Sciatic nerve (tissue), 2 donors: ENCODE results near the gene CTSE. TPM values are rescaled to one million over a fixed set of nuclear protein-coding genes. Genes with fewer than 3 reads are reported as not detected.

Experiments used
- ATAC-seq: fragments of 200-7000 bp; cut with Tn5 transposase; one replicate; pipeline ENCODE4 v1.9.1; 2020; ENCODE audit warnings: mild to moderate bottlenecking, moderate library complexity
- DNase-seq: peaks from one replicate; pipeline ENCODE4 v3.0.0-alpha.2; 2020; ENCODE audit warnings: low spot score
- intact Hi-C: fragments of 100-400 bp; cut with DNase I; formaldehyde crosslinking; loops from one replicate; pipeline ENCODE4 v1.14.2; 2022
- total RNA-seq: library from RNA; stranded (reverse); fragmentation: NEBNext Ultra II Directional; extraction: Animal tissue kit (Norgen Biotek cat#: 25700); gene quantifications from one replicate; pipeline ENCODE4 v1.2.1, GENCODE V29; 2021
- donor health status: DM: no; HTN: no; CAD: no.
- donor health status: DM: no; HTN: no; CAD: no.

Gene CTSE
- total RNA-seq, 1 donor from 2014 or later: 1.1 TPM

DNA sequence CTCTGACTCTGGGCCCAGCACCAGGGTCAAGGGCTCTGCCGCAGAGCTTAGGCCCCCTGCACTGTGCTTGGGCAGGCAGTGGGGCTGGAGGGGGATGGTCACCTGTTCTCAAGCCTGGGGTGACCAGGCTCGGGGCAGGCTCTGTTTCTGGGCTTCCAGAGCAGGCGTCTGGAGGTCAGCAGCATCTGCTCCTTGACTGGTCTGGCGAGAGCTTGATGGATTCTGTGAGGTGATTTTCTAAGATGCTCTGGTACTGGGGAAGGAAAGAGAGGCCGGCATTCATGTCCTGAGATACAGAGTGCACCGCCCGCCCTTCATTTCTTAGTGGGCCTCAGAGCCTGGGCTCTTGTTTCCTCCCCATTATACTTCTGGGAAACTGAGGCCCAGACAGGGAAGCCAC is 45.0 kb downstream of the CTSE start:
- intact Hi-C loops: loop anchor here (5.0 kb wide), 2 partner anchors 56 to 186 kb away; no protein-coding TSS in a partner anchor

DNA sequence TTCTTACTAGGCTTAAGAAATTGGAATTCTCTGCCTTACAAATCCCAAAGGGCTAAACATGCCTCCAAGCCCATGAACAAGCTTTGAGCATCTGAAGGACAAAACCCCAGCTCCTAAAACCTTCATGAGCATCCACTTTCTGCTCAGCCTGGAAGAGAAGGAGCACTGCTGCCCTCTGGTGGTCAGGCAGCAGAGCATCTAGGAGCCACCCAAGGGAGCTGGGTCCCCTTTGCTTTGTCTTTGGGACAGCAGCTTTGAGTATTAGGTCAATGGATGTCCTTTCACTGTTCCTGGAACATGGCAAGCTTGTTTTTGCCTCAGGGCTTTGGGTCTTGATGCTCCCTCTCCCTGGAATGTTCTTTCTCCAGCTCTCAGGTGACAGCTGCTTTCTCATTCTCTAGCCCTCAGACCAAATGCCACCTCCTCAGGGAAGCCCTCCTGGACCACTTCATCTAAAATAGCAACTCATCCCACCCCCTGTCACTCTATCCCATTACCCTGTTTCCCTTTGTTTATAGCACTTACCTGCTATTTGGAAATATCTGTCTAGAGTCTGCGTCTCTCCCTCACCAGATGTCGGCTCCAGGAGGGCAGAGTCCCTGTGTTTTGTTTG is 46.2 kb downstream of the CTSE start:
- peak; percentile 79 for ATAC-seq
- DNase-seq: peak; percentile 88
- intact Hi-C loops: loop anchor here (5.0 kb wide), 2 partner anchors 55 to 185 kb away; no protein-coding TSS in a partner anchor

More for the DNA sequence above, 45.0 kb downstream of the CTSE start:
- ATAC-seq: no peak
- no peak for DNase-seq

DNA sequence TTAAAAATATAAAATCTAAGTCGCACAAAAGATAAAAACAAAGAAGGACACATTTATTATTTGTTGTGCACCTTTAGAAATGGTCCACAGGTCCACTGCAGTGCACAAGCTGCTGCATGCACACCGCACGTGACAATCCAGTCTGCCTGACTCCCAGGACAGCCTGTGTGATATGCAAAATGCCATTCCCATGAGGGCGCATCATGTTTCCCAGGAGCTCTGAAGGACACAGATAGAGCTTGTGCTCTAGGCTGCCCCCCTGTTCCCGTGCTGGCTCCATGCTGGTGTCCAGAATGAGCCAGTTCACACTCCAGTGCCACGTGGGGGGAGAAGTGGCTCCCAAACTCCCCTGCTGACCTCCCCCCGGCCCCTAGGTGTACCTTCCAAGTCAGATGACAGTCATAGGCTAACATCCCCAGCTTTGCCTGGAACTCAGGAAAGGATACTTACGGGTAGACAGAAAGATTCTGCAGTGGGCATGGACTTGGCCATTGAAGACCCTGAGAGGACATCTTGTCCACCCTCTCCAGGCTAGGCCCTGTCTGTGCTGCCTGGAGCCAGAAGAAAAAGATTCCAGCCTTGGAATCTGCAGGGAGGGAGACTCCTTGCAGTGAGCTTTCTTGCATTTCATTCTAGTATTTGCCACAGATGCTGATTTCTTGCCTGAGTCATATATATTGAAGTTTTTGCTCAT is 46.8 kb downstream of the CTSE start:
- peak; percentile 10 for ATAC-seq
- no peak for DNase-seq
- intact Hi-C loops: loop anchor here (5.0 kb wide), 2 partner anchors 55 to 185 kb away; no protein-coding TSS in a partner anchor

DNA sequence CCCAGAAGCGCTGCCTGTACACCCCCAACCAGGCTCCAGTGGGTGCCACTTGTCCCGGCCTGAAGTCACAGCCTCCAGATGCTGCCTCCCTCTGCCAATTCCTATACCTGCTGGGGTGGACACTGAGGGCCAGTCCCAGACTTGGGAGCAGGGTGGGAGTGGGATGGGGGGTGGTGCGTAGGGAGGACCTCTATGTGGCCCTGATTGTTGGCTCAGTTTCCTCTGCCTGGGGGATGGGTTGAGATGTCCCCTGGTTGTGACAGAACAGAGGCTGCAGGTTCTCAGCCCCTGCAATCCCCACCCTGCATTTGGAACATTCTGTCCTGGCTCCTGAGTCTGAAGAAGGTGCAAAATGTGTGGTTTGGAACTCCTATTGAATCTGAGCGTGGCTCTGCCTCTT is 47.7 kb downstream of the CTSE start:
- DNase-seq (no peak), ATAC-seq (no peak)
- intact Hi-C loops: loop anchor here (5.0 kb wide), 2 partner anchors 54 to 184 kb away; no protein-coding TSS in a partner anchor

DNA sequence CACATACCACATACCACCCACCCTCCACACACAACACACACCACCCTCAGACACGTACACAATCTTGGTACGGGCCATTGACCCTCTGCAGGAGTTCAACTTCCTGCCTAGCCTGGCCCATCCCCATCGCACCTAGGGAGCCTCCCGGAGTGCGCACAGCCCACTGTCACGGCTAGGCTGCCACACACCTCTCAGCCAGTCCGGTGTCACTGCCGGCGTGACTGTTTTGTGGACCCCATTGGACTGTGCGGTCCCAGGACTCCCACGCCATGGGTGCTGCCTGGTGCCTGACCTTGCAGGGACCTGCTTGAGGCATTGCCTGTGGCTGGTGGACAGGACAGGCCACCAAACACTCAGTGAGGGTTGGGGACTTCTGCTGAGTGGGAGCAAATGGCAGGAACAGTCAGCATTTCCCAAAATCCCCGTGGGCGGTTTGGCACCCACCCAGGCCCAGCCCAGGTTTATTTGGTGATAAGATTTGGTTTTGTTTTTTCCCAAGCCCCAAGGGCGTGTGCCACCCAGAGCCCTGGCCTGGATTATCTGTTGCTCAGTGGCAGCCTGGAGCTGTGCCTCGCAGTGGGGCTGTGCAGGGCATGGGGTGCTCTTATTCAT is 48.2 kb downstream of the CTSE start:
- ATAC-seq (no peak), DNase-seq (no peak)
- intact Hi-C loops: loop anchor here (5.0 kb wide), 2 partner anchors 53 to 183 kb away; no protein-coding TSS in a partner anchor

DNA sequence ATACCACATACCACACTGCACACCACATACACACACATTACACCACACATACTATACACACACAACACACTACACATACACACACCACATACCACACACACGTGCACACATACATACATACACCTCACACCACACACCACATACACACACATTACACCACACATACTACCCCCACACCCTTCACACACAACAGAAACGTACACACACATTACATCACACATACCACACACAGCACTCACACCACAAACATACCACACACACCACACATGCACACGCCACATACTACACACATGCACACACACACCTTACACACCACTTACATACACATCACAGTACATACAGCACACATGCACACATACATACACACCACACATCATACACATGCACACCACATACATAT is 49.0 kb downstream of the CTSE start:
- intact Hi-C loops: loop anchor here (5.0 kb wide), 2 partner anchors 52 to 182 kb away; no protein-coding TSS in a partner anchor
- DNase-seq (no peak), ATAC-seq (no peak)

DNA sequence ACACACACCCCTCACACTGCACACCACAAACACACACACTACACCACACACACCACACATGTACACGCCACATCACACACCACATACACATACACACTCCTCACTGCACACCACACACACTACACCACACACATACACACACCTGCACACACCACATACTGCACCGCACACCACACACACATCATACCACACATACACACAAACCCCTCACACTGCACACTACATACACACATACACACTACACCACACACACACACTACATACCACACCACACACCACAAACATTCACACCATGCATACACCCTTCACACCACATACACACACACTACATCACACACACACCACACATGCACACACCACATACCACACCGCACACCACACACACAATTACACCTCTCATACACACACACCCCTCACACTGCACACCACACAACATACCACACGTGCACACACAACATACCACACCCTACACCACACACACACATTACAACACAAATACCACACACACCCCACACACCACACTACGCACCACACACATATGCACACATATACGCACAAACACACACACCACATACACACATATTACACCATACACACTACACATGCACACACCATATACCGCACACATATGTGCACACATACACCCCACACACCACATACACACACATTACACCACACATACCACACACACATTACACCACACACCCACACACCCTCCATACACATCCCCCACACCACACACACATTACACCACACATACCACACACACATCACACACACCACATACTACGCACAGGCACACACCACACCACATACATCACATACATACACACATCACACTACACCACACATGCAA is 50.1 kb downstream of the CTSE start:
- ATAC-seq: no peak
- no peak for DNase-seq
- intact Hi-C loops: no loop called here

DNA sequence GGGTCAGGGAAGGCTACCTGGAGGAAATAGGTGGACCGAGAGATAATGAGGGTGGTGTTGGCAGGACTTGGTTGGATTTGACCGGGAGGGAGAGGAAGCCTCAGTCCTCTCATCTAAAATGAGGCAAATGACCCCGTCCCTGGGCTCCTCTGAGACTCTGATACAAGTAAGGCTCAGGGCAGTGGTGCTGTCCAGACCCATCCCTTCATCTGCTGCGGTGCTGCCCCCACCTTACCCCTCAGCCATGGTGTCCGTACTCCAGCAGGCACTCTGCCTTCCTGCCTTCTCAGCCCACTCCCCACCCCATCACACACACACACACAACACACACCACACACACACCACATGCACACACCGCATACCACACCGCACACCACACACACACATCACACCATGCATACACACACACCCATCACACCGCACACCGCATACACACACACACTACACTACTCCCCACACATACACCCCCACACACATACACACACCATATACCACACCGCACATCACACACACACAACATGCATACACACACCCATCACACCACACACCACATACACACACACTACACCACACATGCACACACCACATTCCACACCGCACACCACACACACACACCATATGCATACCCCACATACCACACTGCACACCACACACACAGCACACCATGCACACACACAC is 51.1 kb downstream of the CTSE start:
- no peak for DNase-seq
- intact Hi-C loops: no loop called here
- no peak for ATAC-seq

DNA sequence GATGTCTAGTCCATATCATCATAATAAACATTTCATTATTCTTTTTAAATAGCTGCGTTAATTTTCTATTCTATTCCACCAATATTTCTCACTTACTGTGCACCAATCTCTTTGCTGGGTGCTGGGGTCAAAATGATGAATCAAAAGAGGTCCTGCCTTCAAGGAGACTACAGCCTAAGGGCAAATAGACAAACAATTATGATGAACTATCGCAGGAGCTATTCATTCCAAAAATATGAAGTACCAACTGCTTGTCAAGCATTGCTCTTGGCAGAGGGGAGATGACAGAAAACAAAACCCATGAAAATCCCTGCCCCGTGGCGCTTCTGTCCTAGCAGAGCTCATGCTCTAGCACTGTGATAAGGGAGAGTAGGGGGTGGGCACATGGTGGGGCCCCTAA is 51.6 kb downstream of the CTSE start:
- ATAC-seq (no peak), DNase-seq (no peak)
- intact Hi-C loops: no loop called here

DNA sequence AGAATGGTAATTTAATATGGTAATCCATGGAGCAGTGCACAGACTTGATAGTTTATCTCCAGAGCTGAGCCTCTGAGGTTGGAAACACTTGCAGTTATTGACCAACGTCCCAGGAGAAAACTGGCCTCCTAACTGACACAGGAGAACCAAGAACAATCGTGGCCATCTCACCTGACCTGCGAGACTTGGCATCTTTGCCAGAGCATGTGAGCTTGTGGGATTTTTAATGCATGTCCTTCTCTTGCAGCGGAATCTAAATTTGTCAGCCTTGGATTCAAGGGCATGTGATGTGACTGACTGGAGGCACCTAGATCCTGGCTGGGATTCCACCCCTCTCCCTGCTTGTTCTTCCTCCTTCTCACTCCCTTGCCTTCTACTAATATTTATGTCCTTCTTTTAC is 52.6 kb downstream of the CTSE start:
- ATAC-seq: no peak
- intact Hi-C loops: no loop called here
- no peak for DNase-seq

DNA sequence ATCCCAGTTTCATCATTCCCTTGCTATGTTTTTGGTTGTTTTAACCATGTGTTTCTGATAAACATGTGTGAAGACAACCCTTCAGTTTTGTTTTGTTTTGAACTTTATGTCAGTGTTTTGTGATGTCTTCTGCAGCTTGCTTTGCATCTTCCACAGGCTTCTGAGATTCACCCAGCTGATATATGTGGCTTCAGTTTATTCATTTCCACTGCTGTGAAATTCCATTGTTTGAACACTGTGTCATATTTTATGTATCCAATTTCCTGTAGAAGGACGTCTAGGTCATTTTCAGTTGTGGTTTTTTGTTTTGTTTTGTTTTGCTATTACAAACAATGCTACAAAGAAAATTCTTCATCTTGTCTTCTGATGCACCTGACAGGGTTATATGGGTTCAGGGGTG is 53.2 kb downstream of the CTSE start:
- DNase-seq (no peak), ATAC-seq (no peak)
- intact Hi-C loops: no loop called here

DNA sequence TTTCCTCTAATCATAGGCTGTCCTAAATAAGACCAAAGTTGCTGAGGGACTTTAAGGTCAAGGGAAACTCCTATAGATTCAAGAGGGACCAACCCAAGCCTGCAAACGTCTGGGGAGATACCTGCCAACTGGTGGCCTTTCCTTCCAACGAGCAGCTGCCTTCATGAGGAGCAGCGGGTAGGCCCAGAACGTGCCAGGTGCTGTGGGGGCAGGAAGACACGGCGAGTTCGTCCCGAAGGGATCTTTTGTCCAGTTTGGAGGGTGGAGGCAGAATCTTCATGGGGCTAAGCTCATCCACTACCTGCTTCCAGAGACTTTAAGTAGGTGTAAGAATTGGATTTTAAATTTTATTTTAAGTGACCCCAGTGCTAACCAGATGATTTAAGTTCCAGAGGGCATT is 54.5 kb downstream of the CTSE start:
- DNase-seq (no peak), ATAC-seq (no peak)
- intact Hi-C loops: no loop called here

DNA sequence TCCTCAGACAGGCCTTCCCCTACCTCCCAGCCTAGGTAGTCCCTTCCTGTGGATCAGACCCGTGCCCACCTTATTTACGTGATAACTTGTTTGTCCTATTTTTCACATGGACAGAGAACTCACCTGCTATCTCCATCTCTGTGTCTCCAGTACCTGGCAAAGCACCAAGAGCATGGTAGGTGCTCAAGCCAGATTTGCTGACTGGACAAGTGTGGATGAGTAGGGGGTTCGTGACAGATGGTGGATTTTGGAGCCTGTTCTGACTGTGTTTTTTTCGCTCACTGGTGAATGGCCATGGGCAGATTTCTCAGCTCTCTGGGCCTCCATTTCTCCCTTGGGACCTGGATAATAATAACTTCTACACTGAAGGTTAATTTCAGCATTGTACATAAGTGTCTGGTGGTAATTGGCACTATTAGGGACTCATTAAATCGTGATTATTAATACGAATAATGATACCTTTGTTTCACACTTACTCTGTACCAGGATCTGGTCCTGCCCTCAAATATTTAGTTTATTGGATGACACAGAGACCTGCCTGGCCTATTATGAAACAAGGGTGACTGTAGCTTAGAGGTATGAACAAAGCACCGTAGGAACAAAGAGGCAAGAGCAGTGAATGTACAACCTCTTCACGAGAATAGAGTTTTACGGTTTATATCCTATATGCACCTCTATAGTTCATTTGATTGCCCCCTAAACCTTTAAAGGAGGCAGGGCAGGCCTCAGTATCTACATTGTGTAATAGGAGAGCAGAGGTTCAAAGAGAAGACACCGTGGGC is 56.0 kb downstream of the CTSE start:
- ATAC-seq (no peak), DNase-seq (no peak)
- intact Hi-C loops: no loop called here

DNA sequence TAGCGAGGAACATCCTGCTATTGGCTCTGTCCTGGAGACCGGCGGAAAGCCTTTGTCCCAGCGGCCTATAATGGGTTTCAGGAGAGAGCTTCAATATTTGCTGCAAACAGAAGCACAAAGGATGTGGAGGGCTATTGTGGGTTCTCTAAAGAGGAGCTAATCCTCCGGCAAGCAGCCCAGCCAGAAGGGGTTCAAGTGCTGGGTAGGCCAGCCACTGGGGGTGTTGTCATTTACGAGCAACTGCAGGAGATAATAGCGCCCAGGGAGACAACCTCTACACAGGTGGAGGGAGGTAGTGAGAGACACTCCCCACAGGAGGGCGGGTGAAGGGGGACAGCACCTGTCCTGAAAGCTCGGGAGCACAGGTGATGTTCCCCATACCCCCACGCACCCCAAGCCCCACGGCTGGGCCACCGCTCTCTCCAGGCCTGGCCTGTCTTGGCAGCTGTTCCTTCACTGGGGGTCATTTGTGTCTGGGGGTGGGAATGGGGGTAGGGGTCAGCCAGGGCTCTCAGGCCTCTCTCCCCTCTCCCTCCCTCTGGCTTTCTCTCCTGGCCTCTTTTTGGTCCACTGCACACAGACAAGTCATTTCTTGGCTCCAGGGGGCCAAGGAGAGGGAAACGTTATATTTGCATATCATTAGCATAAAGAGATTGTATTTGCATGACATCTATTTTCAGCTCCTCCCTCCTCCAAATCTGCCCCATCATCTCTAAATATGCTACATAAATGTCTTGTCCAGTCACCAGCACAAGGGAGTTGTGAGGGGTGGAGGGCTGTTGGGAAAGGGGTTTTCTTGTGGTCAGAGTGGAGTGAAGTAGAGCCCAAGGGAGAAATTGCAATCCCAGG is 58.4 kb downstream of the CTSE start:
- intact Hi-C loops: no loop called here
- no peak for DNase-seq
- no peak for ATAC-seq

DNA sequence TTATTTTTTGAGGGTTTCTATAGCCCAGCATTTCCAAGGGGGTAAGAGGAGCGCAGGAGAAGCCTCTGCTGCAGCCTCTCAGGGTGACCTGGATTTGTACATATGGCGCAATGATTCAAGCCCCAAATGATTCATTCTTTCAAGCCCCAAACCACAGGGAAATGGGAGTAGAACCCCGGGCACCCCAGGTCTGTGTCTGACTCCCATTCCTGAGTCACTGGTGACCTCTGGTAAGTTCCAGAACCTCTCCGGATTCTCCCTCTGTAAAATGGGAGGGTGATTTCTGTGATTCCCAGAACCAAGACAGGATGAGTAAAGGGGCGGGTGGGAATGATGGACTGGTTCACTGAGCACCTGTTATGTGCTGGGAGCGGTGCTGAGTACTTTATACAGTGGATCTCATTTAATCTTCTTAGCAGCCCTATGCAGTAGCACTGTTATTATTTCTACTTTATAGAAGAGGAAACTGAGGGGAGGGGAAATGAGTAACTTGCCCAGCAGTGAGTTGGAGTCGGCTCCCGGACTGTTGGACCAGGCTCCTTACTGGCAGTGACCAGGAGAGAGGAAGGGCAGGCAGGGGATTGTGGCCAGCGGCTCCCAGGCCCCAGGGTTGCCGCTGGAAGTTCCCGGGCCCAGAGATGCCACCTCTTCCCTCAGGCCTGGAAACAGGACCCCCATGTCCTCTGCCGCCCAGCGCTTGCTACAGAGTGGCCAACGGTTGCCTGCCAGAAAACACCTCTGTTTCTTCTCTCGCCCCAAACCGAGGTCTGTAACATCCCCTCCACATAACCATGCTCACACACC is 60.1 kb downstream of the CTSE start:
- no peak for ATAC-seq
- no peak for DNase-seq
- intact Hi-C loops: no loop called here

DNA sequence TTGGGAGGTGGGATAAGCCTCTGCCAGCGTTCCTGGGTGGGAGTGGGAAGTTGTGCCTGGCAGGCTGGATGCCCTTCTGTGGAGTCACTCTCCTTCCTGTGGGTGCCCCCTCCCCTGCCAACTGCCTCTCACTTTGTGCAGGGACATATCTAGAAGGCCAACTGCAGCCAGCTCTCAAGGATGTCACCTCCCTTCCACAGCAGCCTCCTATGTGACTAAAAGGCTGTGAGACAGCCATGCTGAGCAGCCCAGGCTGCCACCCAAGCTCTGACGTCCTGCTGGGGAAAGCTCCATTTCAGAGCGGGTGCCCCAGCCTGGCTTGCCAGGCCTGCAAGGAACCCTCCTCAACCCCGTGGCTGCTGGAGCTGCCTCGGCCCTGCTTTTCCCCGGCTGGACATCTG is 60.9 kb downstream of the CTSE start:
- intact Hi-C loops: no loop called here
- DNase-seq (no peak), ATAC-seq (no peak)
